HepG2 (cell line): ENCODE results near the gene ECHS1. TPM values are rescaled to one million over a fixed set of nuclear protein-coding genes. Genes with fewer than 3 reads are reported as not detected.

Source experiments
- ARID3A ChIP-seq: IDR thresholded peaks from 2 replicates; pipeline ENCODE4 v1.6.1; 2012; ENCODE audit warnings: low read depth, low read length, improper control_type of control experiment
- CENPT ChIP-seq: sonication (generic); formaldehyde crosslinking; IDR thresholded peaks from 2 replicates; pipeline ENCODE4 v1.8.0; 2022; ENCODE audit warnings: low read depth, mild to moderate bottlenecking, moderate library complexity, missing genetic modification reagents
- ETV6 ChIP-seq: sonication (generic); formaldehyde crosslinking; conservative IDR thresholded peaks from 2 replicates; pipeline ENCODE4 v1.4.0; 2020; ENCODE audit warnings: missing genetic modification reagents
- FIP1L1 ChIP-seq: fragments of 200-400 bp; formaldehyde crosslinking; IDR thresholded peaks from 2 replicates; pipeline ENCODE4 v1.6.1; 2018; ENCODE audit warnings: low read depth, mild to moderate bottlenecking, low read length, moderate library complexity, borderline replicate concordance; ENCODE audit not compliant: insufficient read depth
- HES4 ChIP-seq: sonication (generic); formaldehyde crosslinking; IDR thresholded peaks from 2 replicates; pipeline ENCODE4 v1.9.0; 2021; ENCODE audit warnings: mild to moderate bottlenecking, missing genetic modification reagents, borderline replicate concordance
- KDM3A ChIP-seq: IDR thresholded peaks from 2 replicates; pipeline ENCODE4 v1.6.1; 2018; ENCODE audit warnings: low read depth, missing compliant biosample characterization
- NFRKB ChIP-seq: fragments of 450-650 bp; IDR thresholded peaks from 2 replicates; pipeline ENCODE4 v1.6.1; 2017
- SAFB2 ChIP-seq: sonication (generic); formaldehyde crosslinking; IDR thresholded peaks from 2 replicates; pipeline ENCODE4 v1.5.1; 2020; ENCODE audit warnings: missing genetic modification reagents, low read depth, mild to moderate bottlenecking, borderline replicate concordance
- ZKSCAN5 ChIP-seq: sonication (generic); formaldehyde crosslinking; IDR thresholded peaks from 2 replicates; pipeline ENCODE4 v1.5.1; 2020; ENCODE audit warnings: mild to moderate bottlenecking, missing genetic modification reagents
- ZNF12 ChIP-seq: sonication (generic); formaldehyde crosslinking; IDR thresholded peaks from 2 replicates; pipeline ENCODE4 v1.5.0; 2020; ENCODE audit warnings: missing genetic modification reagents
- ZNF547 ChIP-seq: sonication (generic); formaldehyde crosslinking; IDR thresholded peaks from 2 replicates; pipeline ENCODE4 v1.5.1; 2020; ENCODE audit warnings: mild to moderate bottlenecking, missing genetic modification reagents
- polyA plus RNA-seq, 8 experiments: library from polyadenylated mRNA; depleted of rRNA in 3 of 8; stranded (reverse) in 7 of 8; unstranded in 1 of 8; fragments of >200 nt; fragmentation: Illumina TruSeq in 4 of 8; extraction: Trizol in 4 of 8; gene quantifications; 2 replicates each; pipeline versions ENCODE4 v1.2.1 to v1.2.3, GENCODE V29; 2011 to 2016; ENCODE audit warnings: low read depth in 4 of 8, missing spikeins in 1 of 8, mixed read lengths in 1 of 8; ENCODE audit not compliant: insufficient read depth in 1 of 8
- total RNA-seq, 5 experiments: library from RNA; depleted of rRNA; stranded (reverse); fragments of >200 nt; fragmentation: Illumina TruSeq; extraction: Trizol; gene quantifications; 2 replicates each; pipeline ENCODE4 v1.2.3, GENCODE V29; 2016; ENCODE audit warnings: low read depth in 1 of 5
- TF ChIP-seq, protein P1 (sequence below): sonication (generic); formaldehyde crosslinking; IDR thresholded peaks from 2 replicates; pipeline ENCODE4 v1.8.0; 2022; ENCODE audit warnings: mild to moderate bottlenecking, missing genetic modification reagents, borderline replicate concordance
- TF ChIP-seq, protein P2 (sequence below): sonication (generic); formaldehyde crosslinking; IDR thresholded peaks from 2 replicates; pipeline ENCODE4 v1.4.0; 2020; ENCODE audit warnings: mild to moderate bottlenecking, missing genetic modification reagents, borderline replicate concordance

Gene ECHS1
- total and polyA plus RNA-seq, 2 of the 13 experiments (the other 11 are each of a cell fraction or from before 2014, with no cell fraction given) = 32.7 to 195 TPM

GRCh38 chr10:133358162-133358924, 14.8 kb downstream of the ECHS1 start (continued):
- TF ChIP-seq ZKSCAN5 (no peak), ARID3A (no peak), NFRKB (no peak), CENPT (no peak; the same call in 1 of the 2 replicates), ZNF12 (0 out of 2 replicates have a peak, but pooled peaks have one; percentile 11), KDM3A (CRISPR knock-in tag) (no peak; the same call in 1 of the 2 replicates), SAFB2 (CRISPR knock-in tag) (no peak), FIP1L1 (no peak), ETV6 (CRISPR knock-in tag) (0 out of 2 replicates have a peak, but pooled peaks have one; percentile 40), HES4 (no peak), ZNF547 (CRISPR knock-in tag) (no peak)
- TF ChIP-seq, protein P1, sequence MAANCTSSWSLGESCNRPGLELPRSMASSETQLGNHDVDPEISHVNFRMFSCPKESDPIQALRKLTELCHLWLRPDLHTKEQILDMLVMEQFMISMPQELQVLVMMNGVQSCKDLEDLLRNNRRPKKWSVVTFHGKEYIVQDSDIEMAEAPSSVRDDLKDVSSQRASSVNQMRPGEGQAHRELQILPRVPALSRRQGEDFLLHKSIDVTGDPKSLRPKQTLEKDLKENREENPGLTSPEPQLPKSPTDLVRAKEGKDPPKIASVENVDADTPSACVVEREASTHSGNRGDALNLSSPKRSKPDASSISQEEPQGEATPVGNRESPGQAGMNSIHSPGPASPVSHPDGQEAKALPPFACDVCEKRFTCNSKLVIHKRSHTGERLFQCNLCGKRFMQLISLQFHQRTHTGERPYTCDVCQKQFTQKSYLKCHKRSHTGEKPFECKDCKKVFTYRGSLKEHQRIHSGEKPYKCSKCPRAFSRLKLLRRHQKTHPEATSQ = no peak
- TF ChIP-seq, protein P2, sequence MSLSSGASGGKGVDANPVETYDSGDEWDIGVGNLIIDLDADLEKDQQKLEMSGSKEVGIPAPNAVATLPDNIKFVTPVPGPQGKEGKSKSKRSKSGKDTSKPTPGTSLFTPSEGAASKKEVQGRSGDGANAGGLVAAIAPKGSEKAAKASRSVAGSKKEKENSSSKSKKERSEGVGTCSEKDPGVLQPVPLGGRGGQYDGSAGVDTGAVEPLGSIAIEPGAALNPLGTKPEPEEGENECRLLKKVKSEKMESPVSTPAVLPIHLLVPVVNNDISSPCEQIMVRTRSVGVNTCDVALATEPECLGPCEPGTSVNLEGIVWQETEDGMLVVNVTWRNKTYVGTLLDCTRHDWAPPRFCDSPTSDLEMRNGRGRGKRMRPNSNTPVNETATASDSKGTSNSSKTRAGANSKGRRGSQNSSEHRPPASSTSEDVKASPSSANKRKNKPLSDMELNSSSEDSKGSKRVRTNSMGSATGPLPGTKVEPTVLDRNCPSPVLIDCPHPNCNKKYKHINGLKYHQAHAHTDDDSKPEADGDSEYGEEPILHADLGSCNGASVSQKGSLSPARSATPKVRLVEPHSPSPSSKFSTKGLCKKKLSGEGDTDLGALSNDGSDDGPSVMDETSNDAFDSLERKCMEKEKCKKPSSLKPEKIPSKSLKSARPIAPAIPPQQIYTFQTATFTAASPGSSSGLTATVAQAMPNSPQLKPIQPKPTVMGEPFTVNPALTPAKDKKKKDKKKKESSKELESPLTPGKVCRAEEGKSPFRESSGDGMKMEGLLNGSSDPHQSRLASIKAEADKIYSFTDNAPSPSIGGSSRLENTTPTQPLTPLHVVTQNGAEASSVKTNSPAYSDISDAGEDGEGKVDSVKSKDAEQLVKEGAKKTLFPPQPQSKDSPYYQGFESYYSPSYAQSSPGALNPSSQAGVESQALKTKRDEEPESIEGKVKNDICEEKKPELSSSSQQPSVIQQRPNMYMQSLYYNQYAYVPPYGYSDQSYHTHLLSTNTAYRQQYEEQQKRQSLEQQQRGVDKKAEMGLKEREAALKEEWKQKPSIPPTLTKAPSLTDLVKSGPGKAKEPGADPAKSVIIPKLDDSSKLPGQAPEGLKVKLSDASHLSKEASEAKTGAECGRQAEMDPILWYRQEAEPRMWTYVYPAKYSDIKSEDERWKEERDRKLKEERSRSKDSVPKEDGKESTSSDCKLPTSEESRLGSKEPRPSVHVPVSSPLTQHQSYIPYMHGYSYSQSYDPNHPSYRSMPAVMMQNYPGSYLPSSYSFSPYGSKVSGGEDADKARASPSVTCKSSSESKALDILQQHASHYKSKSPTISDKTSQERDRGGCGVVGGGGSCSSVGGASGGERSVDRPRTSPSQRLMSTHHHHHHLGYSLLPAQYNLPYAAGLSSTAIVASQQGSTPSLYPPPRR = no peak; the same call in 1 of the 2 replicates
